Neural cell (in vitro differentiated cells): Measurements from ENCODE around the gene ERVH48-1. TPM values are rescaled to one million over a fixed set of nuclear protein-coding genes. Genes with fewer than 3 reads are reported as not detected.
A peak's percentile ranks its signal among the peaks of the same experiment; 100 is the strongest.

Source experiments
- H2AFZ ChIP-seq: fragments of 200-600, 300-800 bp; sonication (generic), shearing (Covaris generic); 2 replicates; pipeline ENCODE4 v1.6.0; 2014; ENCODE audit warnings: low read depth, mild to moderate bottlenecking, antibody characterized with exemption, low read length, moderate library complexity
- H3F3A ChIP-seq: fragments of 200-600 bp; shearing (Covaris generic); 2 replicates; pipeline ENCODE4 v1.6.1; 2016; ENCODE audit warnings: mild to moderate bottlenecking, moderate library complexity, mixed read lengths, antibody characterized with exemption, low read length; ENCODE audit not compliant: insufficient read depth, poor library complexity, severe bottlenecking
- H3K27ac ChIP-seq: fragments of 200-600, 300-800 bp; sonication (generic), shearing (Covaris generic); 2 replicates; pipeline ENCODE4 v1.5.1; 2014; ENCODE audit warnings: mild to moderate bottlenecking, low read length, moderate library complexity
- H3K27me3 ChIP-seq: fragments of 300-800, 200-600 bp; sonication (generic), shearing (Covaris generic); 2 replicates; pipeline ENCODE4 v1.6.0; 2014; ENCODE audit warnings: mild to moderate bottlenecking, low read depth, low read length, moderate library complexity; ENCODE audit not compliant: insufficient read depth
- H3K36me3 ChIP-seq: fragments of 300-800, 200-600 bp; sonication (generic), shearing (Covaris generic); 2 replicates; pipeline ENCODE4 v1.5.1; 2014; ENCODE audit warnings: mild to moderate bottlenecking, antibody characterized with exemption, low read length, moderate library complexity; ENCODE audit not compliant: insufficient read depth
- H3K4me2 ChIP-seq: fragments of 300-800, 200-600 bp; sonication (generic), shearing (Covaris generic); 2 replicates; pipeline ENCODE4 v1.6.0; 2014; ENCODE audit warnings: mild to moderate bottlenecking, low read length
- H3K4me3 ChIP-seq: fragments of 300-800, 200-600 bp; sonication (generic), shearing (Covaris generic); 2 replicates; pipeline ENCODE4 v1.5.1; 2014; ENCODE audit warnings: mild to moderate bottlenecking, low read length, moderate library complexity
- H3K79me2 ChIP-seq: fragments of 200-600 bp; shearing (Covaris generic); replicated peaks from 2 replicates; pipeline ENCODE4 v1.6.0; 2014; ENCODE audit warnings: mild to moderate bottlenecking, low read length, moderate library complexity; ENCODE audit not compliant: insufficient read depth
- H3K9ac ChIP-seq: fragments of 300-800, 200-600 bp; sonication (generic), shearing (Covaris generic); 2 replicates; pipeline ENCODE4 v1.6.1; 2016; ENCODE audit warnings: mild to moderate bottlenecking, low read length, mixed read lengths
- H3K9me2 ChIP-seq: fragments of 200-600 bp; shearing (Covaris generic); 2 replicates; pipeline ENCODE4 v1.6.1; 2016; ENCODE audit warnings: mild to moderate bottlenecking, low read length, mixed read lengths; ENCODE audit not compliant: insufficient read depth
- H3K9me3 ChIP-seq: fragments of 200-600, 300-800 bp; sonication (generic), shearing (Covaris generic); 2 replicates; pipeline ENCODE4 v1.6.1; 2016; ENCODE audit warnings: mild to moderate bottlenecking, mixed run types, low read length, moderate library complexity, mixed read lengths
- H4K20me1 ChIP-seq: fragments of 200-600 bp; shearing (Covaris generic); 2 replicates; pipeline ENCODE4 v1.6.1; 2016; ENCODE audit warnings: mild to moderate bottlenecking, mixed run types; ENCODE audit not compliant: insufficient read depth
- EP300 ChIP-seq: fragments of 450-650 bp; conservative IDR thresholded peaks from 2 replicates; pipeline ENCODE4 v1.6.1; 2014; ENCODE audit warnings: antibody characterized with exemption, mild to moderate bottlenecking, moderate library complexity; ENCODE audit not compliant: poor library complexity, severe bottlenecking
- EZH2 ChIP-seq: fragments of 200-600, 300-800 bp; shearing (Covaris generic), sonication (generic); IDR thresholded peaks from 2 replicates; pipeline ENCODE4 v1.6.1; 2014; ENCODE audit warnings: antibody characterized with exemption, low read length, borderline replicate concordance, mild to moderate bottlenecking; ENCODE audit not compliant: insufficient read depth, poor library complexity, severe bottlenecking
- MXI1 ChIP-seq: fragments of 450-650 bp; conservative IDR thresholded peaks from 2 replicates; pipeline ENCODE4 v1.6.1; 2014; ENCODE audit warnings: antibody characterized with exemption, mild to moderate bottlenecking; ENCODE audit not compliant: poor library complexity, severe bottlenecking
- POLR2AphosphoS5 ChIP-seq: IDR thresholded peaks from 2 replicates; pipeline ENCODE4 v1.6.1; 2012
- RAD21 ChIP-seq: fragments of 450-650 bp; conservative IDR thresholded peaks from 2 replicates; pipeline ENCODE4 v1.6.1; 2014; ENCODE audit warnings: antibody characterized with exemption, mild to moderate bottlenecking, moderate library complexity
- REST ChIP-seq: IDR thresholded peaks from 2 replicates; pipeline ENCODE4 v1.6.1; 2012; ENCODE audit warnings: borderline replicate concordance
- SMC3 ChIP-seq: fragments of 450-650 bp; conservative IDR thresholded peaks from 2 replicates; pipeline ENCODE4 v1.6.1; 2014; ENCODE audit warnings: antibody characterized with exemption, mild to moderate bottlenecking, moderate library complexity; ENCODE audit not compliant: poor library complexity
- TAF1 ChIP-seq: IDR thresholded peaks from 2 replicates; pipeline ENCODE4 v1.6.1; 2012; ENCODE audit warnings: low read depth
- polyA plus RNA-seq: library from polyadenylated mRNA; depleted of rRNA; stranded (reverse); fragments of >200 nt; gene quantifications from 2 replicates; pipeline ENCODE4 v1.2.3, GENCODE V29; 2014
- TF ChIP-seq, protein P1 (sequence below): fragments of 450-650 bp; IDR thresholded peaks from 2 replicates; pipeline ENCODE4 v1.5.1; 2014; ENCODE audit warnings: antibody characterized with exemption, mild to moderate bottlenecking, moderate library complexity; ENCODE audit not compliant: poor library complexity, severe bottlenecking

Gene ERVH48-1
- polyA plus RNA-seq, 1 donor from 2014 or later, result not detected

DNA sequence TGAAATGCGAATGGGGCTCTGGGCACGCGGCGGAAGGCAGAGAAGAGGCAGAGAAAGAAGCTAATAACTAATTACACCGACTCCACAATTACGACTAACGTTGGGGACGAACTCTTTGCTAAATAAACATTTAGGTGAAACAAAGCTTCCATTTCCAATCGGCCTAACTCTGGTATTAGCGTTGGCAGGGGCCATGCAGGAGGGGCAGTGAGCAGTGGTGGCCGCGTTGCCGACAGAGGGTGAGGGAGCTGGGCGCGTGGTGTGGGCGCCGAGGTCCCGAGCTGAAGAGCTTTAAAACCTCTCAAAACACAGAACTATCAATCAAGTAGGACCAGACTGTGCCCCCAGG, 32.9 kb downstream of the ERVH48-1 start:
- H3K36me3 ChIP-seq, result no peaks in the 10 kb centered on the region
- TF ChIP-seq POLR2AphosphoS5, result no peak
- no peak for TF ChIP-seq EP300
- TF ChIP-seq SMC3, result no peak
- no peak for TF ChIP-seq EZH2
- TF ChIP-seq REST, result no peak
- peaks cover 4% of the 10 kb centered on the region for H3K79me2 ChIP-seq
- no peaks in the 10 kb centered on the region for H3K27me3 ChIP-seq
- peak overlapping the region; percentile 91 for H3K9ac ChIP-seq
- peak overlapping the region; percentile 80 for H3K4me2 ChIP-seq
- no peaks in the 10 kb centered on the region for H3F3A ChIP-seq
- H3K27ac ChIP-seq, result peak overlapping the region; percentile 95
- no peaks in the 10 kb centered on the region for H3K9me2 ChIP-seq
- no peaks in the 10 kb centered on the region for H3K9me3 ChIP-seq
- peak overlapping the region; percentile 91 for H3K4me3 ChIP-seq
- no peaks in the 10 kb centered on the region for H4K20me1 ChIP-seq
- H2AFZ ChIP-seq, result peak overlapping the region; percentile 96

- Histone ChIP-seq H3K27ac (no peak overlapping the region), H2AFZ (no peak overlapping the region), H3K4me3 (no peak overlapping the region), H3K36me3 (no peaks in the 10 kb centered on the region), H3K9me2 (no peaks in the 10 kb centered on the region), H3K4me2 (no peak overlapping the region), H3K27me3 (no peaks in the 10 kb centered on the region), H3K79me2 (no peaks in the 10 kb centered on the region), H4K20me1 (no peaks in the 10 kb centered on the region), H3K9me3 (no peaks in the 10 kb centered on the region), H3K9ac (no peak overlapping the region), H3F3A (no peaks in the 10 kb centered on the region)
- TF ChIP-seq TAF1, result no peak
- TF ChIP-seq EP300, result no peak
- no peak for TF ChIP-seq SMC3
- TF ChIP-seq POLR2AphosphoS5, result no peak
- TF ChIP-seq, protein P1, sequence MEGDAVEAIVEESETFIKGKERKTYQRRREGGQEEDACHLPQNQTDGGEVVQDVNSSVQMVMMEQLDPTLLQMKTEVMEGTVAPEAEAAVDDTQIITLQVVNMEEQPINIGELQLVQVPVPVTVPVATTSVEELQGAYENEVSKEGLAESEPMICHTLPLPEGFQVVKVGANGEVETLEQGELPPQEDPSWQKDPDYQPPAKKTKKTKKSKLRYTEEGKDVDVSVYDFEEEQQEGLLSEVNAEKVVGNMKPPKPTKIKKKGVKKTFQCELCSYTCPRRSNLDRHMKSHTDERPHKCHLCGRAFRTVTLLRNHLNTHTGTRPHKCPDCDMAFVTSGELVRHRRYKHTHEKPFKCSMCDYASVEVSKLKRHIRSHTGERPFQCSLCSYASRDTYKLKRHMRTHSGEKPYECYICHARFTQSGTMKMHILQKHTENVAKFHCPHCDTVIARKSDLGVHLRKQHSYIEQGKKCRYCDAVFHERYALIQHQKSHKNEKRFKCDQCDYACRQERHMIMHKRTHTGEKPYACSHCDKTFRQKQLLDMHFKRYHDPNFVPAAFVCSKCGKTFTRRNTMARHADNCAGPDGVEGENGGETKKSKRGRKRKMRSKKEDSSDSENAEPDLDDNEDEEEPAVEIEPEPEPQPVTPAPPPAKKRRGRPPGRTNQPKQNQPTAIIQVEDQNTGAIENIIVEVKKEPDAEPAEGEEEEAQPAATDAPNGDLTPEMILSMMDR, result no peak
- no peak for TF ChIP-seq RAD21
- no peak for TF ChIP-seq MXI1
- no peak for TF ChIP-seq EZH2
- no peak for TF ChIP-seq REST
Measured at GRCh38 chr21:42887326-42887725, 38.1 kb downstream of the ERVH48-1 start.
